Measurements from ENCODE around the gene CACNA1E. TPM values are rescaled to one million over a fixed set of nuclear protein-coding genes. Genes with fewer than 3 reads are reported as not detected.

The CACNA1E gene
- total RNA-seq, 1 experiment from 2014 or later: 0.46 TPM

DNA sequence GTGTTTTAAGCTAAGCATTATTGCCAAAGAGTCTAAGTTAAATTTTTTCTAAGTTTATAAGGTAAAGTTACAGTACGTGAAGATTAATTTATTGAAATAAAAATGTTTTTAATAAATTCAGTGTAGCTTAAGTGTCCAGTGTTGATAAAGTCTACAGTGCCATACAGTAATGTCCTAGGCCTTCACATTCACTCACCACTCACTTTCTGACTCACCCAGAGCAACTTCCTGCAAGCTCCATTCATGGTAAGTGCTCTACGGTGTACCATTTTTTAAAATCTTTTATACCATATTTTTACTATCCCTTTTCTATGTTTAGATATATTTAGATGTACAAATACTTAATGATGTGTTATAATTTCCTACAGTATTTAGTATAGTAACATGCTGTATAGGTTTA is 173.2 kb downstream of the CACNA1E start:
- Histone ChIP-seq H2BK120ac (ENCODE audit: low read depth, low read length, poor library complexity, severe bottlenecking) (no peak overlapping the region), H2AK5ac (ENCODE audit: insufficient read length, low read length) (no peak overlapping the region), H3K79me2 (ENCODE audit: insufficient read depth, low read length) (no peaks in the 10 kb centered on the region), H3K9me3 (ENCODE audit: control insufficient read depth, low read depth, low read length) (no peaks in the 10 kb centered on the region), H3K9ac (ENCODE audit: extremely low read depth, insufficient read length, low read length) (no peak overlapping the region), H3K23me2 (ENCODE audit: insufficient read length, low read depth, low read length, poor library complexity, severe bottlenecking) (no peaks in the 10 kb centered on the region), H2BK5ac (ENCODE audit: insufficient read length, low read length) (no peak overlapping the region), H4K20me1 (ENCODE audit: control insufficient read depth, insufficient read depth, insufficient read length) (no peaks in the 10 kb centered on the region), H3K27ac (ENCODE audit: insufficient read length, low read depth, low read length) (no peak overlapping the region), H3T11ph (ENCODE audit: low read length) (no peak overlapping the region), H3K23ac (ENCODE audit: insufficient read length, low read depth, low read length) (no peak overlapping the region), H3K4ac (ENCODE audit: low read depth, low read length) (no peak overlapping the region), H3K14ac (ENCODE audit: insufficient read depth, low read length) (no peak overlapping the region), H2AFZ (ENCODE audit: low read length) (no peak overlapping the region), H3K27me3 (ENCODE audit: insufficient read depth, low read length) (no peaks in the 10 kb centered on the region), H3K18ac (ENCODE audit: insufficient read length, low read depth, low read length) (no peak overlapping the region), H3K79me1 (ENCODE audit: insufficient read depth, low read depth, low read length, poor library complexity, severe bottlenecking) (no peaks in the 10 kb centered on the region), H2BK15ac (ENCODE audit: low read depth, low read length) (no peak overlapping the region), H3K4me2 (ENCODE audit: insufficient read depth, insufficient read length, low read length) (no peak overlapping the region), H3K56ac (ENCODE audit: insufficient read length, low read depth, low read length) (no peak overlapping the region), H4K5ac (ENCODE audit: insufficient read length, low read depth, low read length) (no peak overlapping the region), H2BK12ac (ENCODE audit: insufficient read length, low read depth, low read length) (no peak overlapping the region), H4K91ac (ENCODE audit: insufficient read length, low read depth, low read length) (no peak overlapping the region), H2BK20ac (ENCODE audit: low read depth, low read length, poor library complexity, severe bottlenecking) (no peak overlapping the region), H4K8ac (replicated peaks; ENCODE audit: insufficient read length, low read depth, low read length) (no peak overlapping the region), H3K4me1 (ENCODE audit: insufficient read depth, low read length) (no peaks in the 10 kb centered on the region; the same call in 1 of the 2 replicates)
- Mint-ChIP-seq H3K4me1 (peaks cover 7 to 8% of the 10 kb centered on the region in 2 experiments), H3K36me3 (ENCODE audit: insufficient read depth in 1 of 3, low read depth in 3 of 3) (peaks cover 0 to 14% (median 4%) of the 10 kb centered on the region in 3 experiments; a peak in 5 of 7 replicates), H3K9me3 (peaks cover 0 to 8% of the 10 kb centered on the region in 2 experiments; a peak in 4 of 5 replicates), H3K27ac (no peak overlapping the region), H3K4me3 (no peak overlapping the region), H3K27me3 (ENCODE audit: low read depth) (peaks cover 7% of the 10 kb centered on the region)
- TF ChIP-seq, protein P1, sequence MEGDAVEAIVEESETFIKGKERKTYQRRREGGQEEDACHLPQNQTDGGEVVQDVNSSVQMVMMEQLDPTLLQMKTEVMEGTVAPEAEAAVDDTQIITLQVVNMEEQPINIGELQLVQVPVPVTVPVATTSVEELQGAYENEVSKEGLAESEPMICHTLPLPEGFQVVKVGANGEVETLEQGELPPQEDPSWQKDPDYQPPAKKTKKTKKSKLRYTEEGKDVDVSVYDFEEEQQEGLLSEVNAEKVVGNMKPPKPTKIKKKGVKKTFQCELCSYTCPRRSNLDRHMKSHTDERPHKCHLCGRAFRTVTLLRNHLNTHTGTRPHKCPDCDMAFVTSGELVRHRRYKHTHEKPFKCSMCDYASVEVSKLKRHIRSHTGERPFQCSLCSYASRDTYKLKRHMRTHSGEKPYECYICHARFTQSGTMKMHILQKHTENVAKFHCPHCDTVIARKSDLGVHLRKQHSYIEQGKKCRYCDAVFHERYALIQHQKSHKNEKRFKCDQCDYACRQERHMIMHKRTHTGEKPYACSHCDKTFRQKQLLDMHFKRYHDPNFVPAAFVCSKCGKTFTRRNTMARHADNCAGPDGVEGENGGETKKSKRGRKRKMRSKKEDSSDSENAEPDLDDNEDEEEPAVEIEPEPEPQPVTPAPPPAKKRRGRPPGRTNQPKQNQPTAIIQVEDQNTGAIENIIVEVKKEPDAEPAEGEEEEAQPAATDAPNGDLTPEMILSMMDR (conservative IDR thresholded peaks at IDR 0.05): no peak
- DNase-seq: no peak
- WGBS (ENCODE audit: extremely low coverage, insufficient read length, low lambda C conversion rate): 100% methylated on average over 1 of the region's 2 CpGs
